Measurements from ENCODE around the gene TEKTIP1.
"Not testable (repeated sequence)": the region's sequence is repeated elsewhere in the genome, so short reads cannot be mapped to it uniquely, and the experiment has no call there.

TEKTIP1 gene

GRCh38 chr19:3503036-3503572 is 35.9 kb upstream of the TEKTIP1 start:
- ATAC-seq (no peak), DNase-seq (no peak)
- peaks cover 47% of the 10 kb centered on the region for H3K4me1 Mint-ChIP-seq

GRCh38 chr19:3504735-3505134 is 34.2 kb upstream of the TEKTIP1 start:
- Mint-ChIP-seq H3K27me3 (peaks cover 1% of the 10 kb centered on the region), H3K27ac (no peak overlapping the region), H3K4me3 (peak overlapping the region; percentile 88), H3K9me3 (no peaks in the 10 kb centered on the region), H3K4me1 (peaks cover 50% of the 10 kb centered on the region), H3K36me3 (ENCODE audit: low read depth) (peaks cover 12% of the 10 kb centered on the region)
- DNase-seq (no peak), ATAC-seq (no peak)

More at GRCh38 chr19:3503036-3503572, 35.9 kb upstream of the TEKTIP1 start:
- Mint-ChIP-seq H3K36me3 (ENCODE audit: low read depth) (peaks cover 8% of the 10 kb centered on the region), H3K27me3 (peaks cover 1% of the 10 kb centered on the region), H3K4me3 (no peak overlapping the region), H3K9me3 (no peaks in the 10 kb centered on the region), H3K27ac (no peak overlapping the region)

- DNase-seq (peak; percentile 100), ATAC-seq (peak; percentile 83)
- Mint-ChIP-seq H3K27me3 (no peaks in the 10 kb centered on the region), H3K27ac (peak within 1 kb of the TSS; percentile 93), H3K9me3 (no peaks in the 10 kb centered on the region), H3K36me3 (ENCODE audit: low read depth) (peaks cover 8% of the 10 kb centered on the region), H3K4me1 (peaks cover 52% of the 10 kb centered on the region), H3K4me3 (peak within 1 kb of the TSS; percentile 89)
These were observed 33.2 kb upstream of the TEKTIP1 start, which contains the start of gene FZR1 for GRCh38 chr19:3505598-3506383. Gene FZR1, plus strand, starts transcription at chr19:3506311. Its CDS starts 16,679 bp downstream, at chr19:3522990.

GRCh38 chr19:3506384-3507340 is 32.3 kb upstream of the TEKTIP1 start:
- ATAC-seq, result no peak
- Mint-ChIP-seq H3K27me3 (no peaks in the 10 kb centered on the region), H3K4me3 (peak overlapping the region; percentile 89), H3K36me3 (ENCODE audit: low read depth) (peaks cover 7% of the 10 kb centered on the region), H3K9me3 (no peaks in the 10 kb centered on the region), H3K27ac (peak overlapping the region; percentile 77), H3K4me1 (peaks cover 51% of the 10 kb centered on the region)
- DNase-seq, result peak; percentile 35

GRCh38 chr19:3507371-3508120 is 31.4 kb upstream of the TEKTIP1 start:
- peaks cover 7% of the 10 kb centered on the region for H3K36me3 Mint-ChIP-seq (ENCODE audit: low read depth)
- peak overlapping the region; percentile 89 for H3K4me3 Mint-ChIP-seq
- H3K4me1 Mint-ChIP-seq, result peaks cover 58% of the 10 kb centered on the region
- peak overlapping the region; percentile 77 for H3K27ac Mint-ChIP-seq
- DNase-seq, result peak; percentile 25
- no peaks in the 10 kb centered on the region for H3K27me3 Mint-ChIP-seq
- ATAC-seq, result no peak
- no peaks in the 10 kb centered on the region for H3K9me3 Mint-ChIP-seq

- not testable (repeated sequence) for H3K9me3 Mint-ChIP-seq; DNase-seq; H3K36me3 Mint-ChIP-seq (ENCODE audit: low read depth); ATAC-seq; H3K27me3 Mint-ChIP-seq
- peak overlapping the region; percentile 50 for H3K4me3 Mint-ChIP-seq
- peaks cover 58% of the 10 kb centered on the region for H3K4me1 Mint-ChIP-seq
- peak overlapping the region; percentile 46 for H3K27ac Mint-ChIP-seq
These were observed 30.8 kb upstream of the TEKTIP1 start for GRCh38 chr19:3508121-3508661.

GRCh38 chr19:3508771-3509535 is 30.0 kb upstream of the TEKTIP1 start:
- Mint-ChIP-seq H3K4me3 (peak overlapping the region; percentile 61), H3K4me1 (peaks cover 58% of the 10 kb centered on the region), H3K27me3 (no peaks in the 10 kb centered on the region), H3K9me3 (no peaks in the 10 kb centered on the region), H3K27ac (peak overlapping the region; percentile 80), H3K36me3 (ENCODE audit: low read depth) (peaks cover 7% of the 10 kb centered on the region)
- ATAC-seq (no peak), DNase-seq (peak; percentile 25)

GRCh38 chr19:3509566-3509989 is 29.4 kb upstream of the TEKTIP1 start:
- no peaks in the 10 kb centered on the region for H3K9me3 Mint-ChIP-seq
- H3K4me1 Mint-ChIP-seq, result peaks cover 63% of the 10 kb centered on the region
- DNase-seq, result peak; percentile 60
- no peaks in the 10 kb centered on the region for H3K27me3 Mint-ChIP-seq
- ATAC-seq, result peak; percentile 57
- peaks cover 7% of the 10 kb centered on the region for H3K36me3 Mint-ChIP-seq (ENCODE audit: low read depth)
- H3K27ac Mint-ChIP-seq, result peak overlapping the region; percentile 80
- peak overlapping the region; percentile 61 for H3K4me3 Mint-ChIP-seq

- DNase-seq (no peak), ATAC-seq (no peak)
- Mint-ChIP-seq H3K36me3 (ENCODE audit: low read depth) (peaks cover 7% of the 10 kb centered on the region), H3K27me3 (no peaks in the 10 kb centered on the region), H3K27ac (no peak overlapping the region), H3K4me3 (no peak overlapping the region), H3K4me1 (peaks cover 56% of the 10 kb centered on the region), H3K9me3 (no peaks in the 10 kb centered on the region)
These were observed 28.2 kb upstream of the TEKTIP1 start for GRCh38 chr19:3510727-3511126.

GRCh38 chr19:3511506-3512251 is 27.3 kb upstream of the TEKTIP1 start:
- DNase-seq, result no peak
- ATAC-seq, result no peak
- Mint-ChIP-seq H3K9me3 (no peaks in the 10 kb centered on the region), H3K4me1 (peaks cover 63% of the 10 kb centered on the region), H3K4me3 (no peak overlapping the region), H3K36me3 (ENCODE audit: low read depth) (peaks cover 7% of the 10 kb centered on the region), H3K27ac (no peak overlapping the region), H3K27me3 (no peaks in the 10 kb centered on the region)

- no peak for ATAC-seq
- Mint-ChIP-seq H3K27me3 (no peaks in the 10 kb centered on the region), H3K27ac (no peak overlapping the region), H3K4me3 (no peak overlapping the region), H3K36me3 (ENCODE audit: low read depth) (peaks cover 7% of the 10 kb centered on the region), H3K9me3 (no peaks in the 10 kb centered on the region), H3K4me1 (peaks cover 58% of the 10 kb centered on the region)
- DNase-seq, result no peak
These were observed 26.3 kb upstream of the TEKTIP1 start for GRCh38 chr19:3512562-3513228.
